GM18505 (cell line): ENCODE measurements around the gene EPB41L2.
A peak's percentile ranks its signal among the peaks of the same experiment; 100 is the strongest.

Experiments
- ATAC-seq: cut with Tn5 transposase; IDR thresholded peaks from one replicate; pipeline ENCODE4 v1.9.1; 2021; ENCODE audit not compliant: unreplicated experiment
- POLR2A ChIP-seq: IDR thresholded peaks from 4 replicates; pipeline ENCODE4 v1.6.1; 2011; ENCODE audit warnings: borderline replicate concordance; ENCODE audit not compliant: insufficient read depth, insufficient read length; ENCODE audit errors: extremely low read depth

EPB41L2 gene

GRCh38 chr6:131038597-131039344 is 24.3 kb downstream of the EPB41L2 start:
- ATAC-seq, result no peak
- TF ChIP-seq POLR2A, result no peak

- TF ChIP-seq POLR2A, result no peak
- ATAC-seq, result no peak
These were observed 25.7 kb downstream of the EPB41L2 start for GRCh38 chr6:131037194-131037897.

DNA sequence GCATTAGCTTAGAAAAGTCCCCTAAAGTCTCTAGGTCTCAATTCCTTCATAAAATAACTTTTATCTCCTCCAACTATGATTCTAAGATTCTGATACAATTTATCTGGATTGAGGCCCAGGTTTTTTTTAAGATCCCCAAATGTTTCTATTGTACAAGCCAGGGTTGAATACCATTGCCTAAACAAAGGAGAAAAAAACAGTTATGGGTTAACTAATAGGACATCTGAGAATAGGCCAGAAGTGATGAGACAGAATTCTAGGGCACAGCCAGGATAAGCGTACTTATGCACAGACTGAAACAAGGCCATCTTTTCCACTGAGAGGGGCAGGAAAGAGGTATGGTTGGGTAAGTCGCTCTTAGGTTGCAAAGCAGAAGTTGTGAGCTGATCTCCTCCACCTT is 26.4 kb downstream of the EPB41L2 start:
- no peak for ATAC-seq
- TF ChIP-seq POLR2A, result no peak

DNA sequence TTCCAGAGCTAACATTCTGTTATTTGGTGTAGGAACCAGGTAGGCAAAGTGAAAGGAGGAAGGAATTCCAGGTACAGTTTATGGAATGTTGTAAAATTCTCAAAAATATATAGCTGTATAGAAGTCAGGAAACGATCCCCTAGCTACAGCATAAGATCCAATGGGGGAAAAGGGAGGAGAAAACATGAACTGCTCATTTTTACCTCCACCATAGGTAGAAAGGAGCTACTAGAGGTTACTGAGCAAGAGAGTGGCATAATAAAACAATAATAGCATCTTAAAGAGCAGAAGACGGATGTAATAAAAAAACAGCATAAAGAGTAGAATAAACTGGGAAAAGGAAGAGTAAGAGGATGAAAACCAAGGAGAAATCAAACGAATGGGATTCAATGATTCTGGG is 26.9 kb downstream of the EPB41L2 start:
- TF ChIP-seq POLR2A, result no peak
- ATAC-seq, result no peak

- no peak for TF ChIP-seq POLR2A
- no peak for ATAC-seq
These were observed 27.5 kb downstream of the EPB41L2 start for GRCh38 chr6:131035582-131035981.

DNA sequence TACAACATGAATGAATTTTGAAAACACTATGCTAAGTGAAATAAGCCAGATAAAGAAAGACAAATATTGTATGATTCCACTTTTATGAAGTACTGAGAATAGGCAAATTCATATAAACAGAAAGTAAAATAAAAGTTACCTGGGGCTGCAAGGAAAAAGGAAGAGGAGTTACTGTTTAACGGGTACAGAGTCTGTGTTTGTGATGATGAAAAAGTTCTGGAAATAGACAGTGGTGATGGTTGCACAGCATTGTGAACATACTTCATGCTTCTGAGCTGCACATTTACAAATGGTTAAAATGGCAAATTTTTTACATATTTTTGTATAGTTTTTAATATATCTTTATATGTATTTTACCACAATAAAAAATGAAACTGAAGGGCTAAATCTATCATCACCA is 29.4 kb downstream of the EPB41L2 start:
- no peak for ATAC-seq

GRCh38 chr6:131029626-131030297 is 33.3 kb downstream of the EPB41L2 start:
- ATAC-seq, result peak; percentile 98
- no peak for TF ChIP-seq POLR2A

More for the DNA sequence above, 29.4 kb downstream of the EPB41L2 start:
- TF ChIP-seq POLR2A, result no peak

DNA sequence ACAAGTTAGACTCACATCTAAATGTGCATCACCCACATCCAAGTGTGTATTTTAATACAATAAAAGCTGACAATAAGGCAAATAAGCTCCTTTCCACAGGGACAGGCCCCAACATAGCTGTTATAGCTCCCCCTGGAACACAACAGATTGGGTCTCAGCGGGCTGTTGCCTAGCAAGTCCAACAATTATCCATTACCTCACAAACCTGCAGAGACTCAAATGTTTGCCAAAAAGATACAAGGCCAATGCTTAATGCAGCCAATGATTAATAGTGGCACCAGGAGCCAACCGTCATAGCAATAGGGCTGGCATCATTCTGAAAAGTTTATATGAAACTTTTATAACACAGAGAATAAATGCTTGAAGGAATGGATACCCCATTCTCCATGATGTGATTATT is 35.7 kb downstream of the EPB41L2 start:
- no peak for ATAC-seq
- TF ChIP-seq POLR2A, result no peak

GRCh38 chr6:131026243-131026642 is 36.8 kb downstream of the EPB41L2 start:
- TF ChIP-seq POLR2A, result no peak
- ATAC-seq, result no peak

DNA sequence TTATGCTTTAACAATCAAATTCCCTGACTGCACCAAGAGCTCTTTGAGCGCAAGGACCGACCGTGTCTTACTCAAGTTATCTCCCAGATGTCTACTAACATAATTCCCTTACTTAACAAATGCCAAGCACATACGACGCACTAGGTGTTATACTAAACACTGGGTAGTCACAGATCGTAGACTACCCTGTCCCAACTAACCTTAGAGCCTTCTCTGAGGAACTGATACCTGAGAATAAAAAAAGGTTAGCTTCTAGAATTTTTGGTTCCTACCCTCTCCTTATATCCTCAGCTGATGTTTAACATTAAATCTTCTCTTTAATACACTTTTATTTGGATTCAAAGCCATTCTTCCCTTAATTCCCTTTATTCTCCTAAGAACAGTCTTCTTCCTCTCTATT is 38.5 kb downstream of the EPB41L2 start:
- no peak for ATAC-seq
- no peak for TF ChIP-seq POLR2A

- no peak for TF ChIP-seq POLR2A
- ATAC-seq, result no peak
These were observed 39.1 kb downstream of the EPB41L2 start for GRCh38 chr6:131023834-131024504.

DNA sequence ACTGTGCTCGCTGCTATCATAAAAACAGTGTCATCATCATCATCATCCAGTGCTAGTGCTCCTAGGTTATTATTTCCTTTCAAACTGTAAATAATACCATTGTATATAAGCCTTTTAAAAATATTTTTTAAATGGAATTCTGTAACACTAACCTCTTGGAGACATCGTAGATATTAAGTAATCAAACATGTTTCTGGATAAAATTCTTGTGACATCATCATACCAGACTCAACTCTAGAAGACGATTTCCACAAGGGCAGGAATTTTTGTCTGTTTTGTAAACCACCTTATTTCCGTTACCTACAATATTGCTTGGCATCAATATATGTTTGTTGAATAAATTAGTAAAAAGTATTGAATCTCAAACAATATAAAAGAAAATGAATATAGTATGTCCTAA is 40.4 kb downstream of the EPB41L2 start:
- no peak for ATAC-seq
- TF ChIP-seq POLR2A, result no peak

- no peak for TF ChIP-seq POLR2A
- no peak for ATAC-seq
These were observed 45.1 kb downstream of the EPB41L2 start for GRCh38 chr6:131017962-131018361.
